ENCODE measurements around the gene EXOC4.
"Not testable (repeated sequence)": the region's sequence is repeated elsewhere in the genome, so short reads cannot be mapped to it uniquely, and the experiment has no call there.

Gene EXOC4

GRCh38 chr7:133887459-133887858 is 634.6 kb downstream of the EXOC4 start:
- H3K9ac ChIP-seq (ENCODE audit: low read length): no peak overlapping the region
- no peak overlapping the region for H3K56ac ChIP-seq (ENCODE audit: low read length)
- H3K4me2 ChIP-seq (ENCODE audit: low read length): no peak overlapping the region
- WGBS (ENCODE audit: extremely low coverage, insufficient coverage, low lambda C conversion rate): no CpG with 5 or more reads among the region's 2 CpGs
- H3K36me3 ChIP-seq (ENCODE audit: control insufficient read depth, insufficient read depth, low read length): no peaks in the 10 kb centered on the region
- no peak overlapping the region for H3K4me3 ChIP-seq (ENCODE audit: low read length)
- no peak overlapping the region for H2BK120ac ChIP-seq (ENCODE audit: low read depth, low read length)
- no peak overlapping the region for H3K23ac ChIP-seq (ENCODE audit: low read length)
- H3K27me3 ChIP-seq (ENCODE audit: insufficient read depth, low read length, poor library complexity): no peaks in the 10 kb centered on the region
- H3K4ac ChIP-seq (ENCODE audit: low read depth, low read length): no peak overlapping the region
- no peak overlapping the region for H4K5ac ChIP-seq (ENCODE audit: low read length)
- no peak overlapping the region for H2AK5ac ChIP-seq (ENCODE audit: low read length)
- H3K79me1 ChIP-seq (ENCODE audit: low read length): no peaks in the 10 kb centered on the region
- no peak overlapping the region for H4K8ac ChIP-seq (ENCODE audit: low read depth, low read length)
- H3K18ac ChIP-seq (ENCODE audit: low read length): no peak overlapping the region
- no peaks in the 10 kb centered on the region for H3K79me2 ChIP-seq (ENCODE audit: control insufficient read depth, insufficient read depth, low read length)
- H3K4me1 ChIP-seq (ENCODE audit: control insufficient read depth, low read depth, low read length): no peaks in the 10 kb centered on the region
- no peak for DNase-seq
- no peak overlapping the region for H2BK15ac ChIP-seq (replicated peaks; ENCODE audit: low read depth)
- no peak overlapping the region for H2BK5ac ChIP-seq (ENCODE audit: low read length)
- H3K27ac ChIP-seq (ENCODE audit: low read depth, low read length): no peak overlapping the region

- H4K8ac ChIP-seq (ENCODE audit: low read depth, low read length): no peak overlapping the region
- DNase-seq: no peak
- H3K27me3 ChIP-seq (ENCODE audit: insufficient read depth, low read length, poor library complexity): no peaks in the 10 kb centered on the region
- no peak overlapping the region for H2BK120ac ChIP-seq (ENCODE audit: low read depth, low read length)
- H3K56ac ChIP-seq (ENCODE audit: low read length): no peak overlapping the region
- no peaks in the 10 kb centered on the region for H3K36me3 ChIP-seq (ENCODE audit: control insufficient read depth, insufficient read depth, low read length)
- H3K79me2 ChIP-seq (ENCODE audit: control insufficient read depth, insufficient read depth, low read length): no peaks in the 10 kb centered on the region
- no peak overlapping the region for H3K27ac ChIP-seq (ENCODE audit: low read depth, low read length)
- H3K4me2 ChIP-seq (ENCODE audit: low read length): no peak overlapping the region
- H3K4ac ChIP-seq (ENCODE audit: low read depth, low read length): no peak overlapping the region
- H3K4me1 ChIP-seq (ENCODE audit: control insufficient read depth, low read depth, low read length): no peaks in the 10 kb centered on the region
- H3K18ac ChIP-seq (ENCODE audit: low read length): no peak overlapping the region
- no peak overlapping the region for H3K9ac ChIP-seq (ENCODE audit: low read length)
- H3K23ac ChIP-seq (ENCODE audit: low read length): no peak overlapping the region
- no peak overlapping the region for H2AK5ac ChIP-seq (ENCODE audit: low read length)
- H2BK15ac ChIP-seq (replicated peaks; ENCODE audit: low read depth): no peak overlapping the region
- H2BK5ac ChIP-seq (ENCODE audit: low read length): no peak overlapping the region
- H3K4me3 ChIP-seq (ENCODE audit: low read length): no peak overlapping the region
- H3K79me1 ChIP-seq (ENCODE audit: low read length): no peaks in the 10 kb centered on the region
- no CpG with 5 or more reads among the region's 7 CpGs for WGBS (ENCODE audit: extremely low coverage, insufficient coverage, low lambda C conversion rate)
- no peak overlapping the region for H4K5ac ChIP-seq (ENCODE audit: low read length)
Measured at GRCh38 chr7:133888061-133888930, 635.4 kb downstream of the EXOC4 start.

- Histone ChIP-seq H3K4me3 (ENCODE audit: low read length) (no peak overlapping the region), H4K5ac (ENCODE audit: low read length) (no peak overlapping the region), H2BK15ac (replicated peaks; ENCODE audit: low read depth) (no peak overlapping the region), H2BK120ac (ENCODE audit: low read depth, low read length) (no peak overlapping the region), H3K56ac (ENCODE audit: low read length) (no peak overlapping the region), H3K79me1 (ENCODE audit: low read length) (no peaks in the 10 kb centered on the region), H4K8ac (ENCODE audit: low read depth, low read length) (no peak overlapping the region), H3K18ac (ENCODE audit: low read length) (no peak overlapping the region), H3K4me1 (ENCODE audit: control insufficient read depth, low read depth, low read length) (peaks cover 9% of the 10 kb centered on the region), H2AK5ac (ENCODE audit: low read length) (no peak overlapping the region), H3K27ac (ENCODE audit: low read depth, low read length) (no peak overlapping the region), H3K79me2 (ENCODE audit: control insufficient read depth, insufficient read depth, low read length) (no peaks in the 10 kb centered on the region), H3K4ac (ENCODE audit: low read depth, low read length) (no peak overlapping the region), H3K4me2 (ENCODE audit: low read length) (no peak overlapping the region), H2BK5ac (ENCODE audit: low read length) (no peak overlapping the region), H3K23ac (ENCODE audit: low read length) (no peak overlapping the region), H3K36me3 (ENCODE audit: control insufficient read depth, insufficient read depth, low read length) (no peaks in the 10 kb centered on the region), H3K27me3 (ENCODE audit: insufficient read depth, low read length, poor library complexity) (no peaks in the 10 kb centered on the region), H3K9ac (ENCODE audit: low read length) (no peak overlapping the region)
- whole genome bisulfite sequencing (ENCODE audit: extremely low coverage, insufficient coverage, low lambda C conversion rate): no CpG with 5 or more reads among the region's 4 CpGs
- peak; percentile 1 for DNase-seq
Measured at GRCh38 chr7:133904776-133905175, 651.9 kb downstream of the EXOC4 start.

GRCh38 chr7:133906553-133906952 is 653.7 kb downstream of the EXOC4 start:
- not testable (repeated sequence) for H3K18ac ChIP-seq (ENCODE audit: low read length); H3K4ac ChIP-seq (ENCODE audit: low read depth, low read length); H3K9ac ChIP-seq (ENCODE audit: low read length); H3K4me1 ChIP-seq (ENCODE audit: control insufficient read depth, low read depth, low read length); H3K27me3 ChIP-seq (ENCODE audit: insufficient read depth, low read length, poor library complexity); H3K36me3 ChIP-seq (ENCODE audit: control insufficient read depth, insufficient read depth, low read length); H2BK120ac ChIP-seq (ENCODE audit: low read depth, low read length); H3K79me2 ChIP-seq (ENCODE audit: control insufficient read depth, insufficient read depth, low read length); H2BK15ac ChIP-seq (replicated peaks; ENCODE audit: low read depth); H3K4me3 ChIP-seq (ENCODE audit: low read length); H3K4me2 ChIP-seq (ENCODE audit: low read length); H2AK5ac ChIP-seq (ENCODE audit: low read length); H3K79me1 ChIP-seq (ENCODE audit: low read length); DNase-seq; H3K23ac ChIP-seq (ENCODE audit: low read length); H4K8ac ChIP-seq (ENCODE audit: low read depth, low read length); H2BK5ac ChIP-seq (ENCODE audit: low read length); H3K56ac ChIP-seq (ENCODE audit: low read length); H3K27ac ChIP-seq (ENCODE audit: low read depth, low read length); H4K5ac ChIP-seq (ENCODE audit: low read length)
- no CpG with 5 or more reads among the region's 18 CpGs for WGBS (ENCODE audit: extremely low coverage, insufficient coverage, low lambda C conversion rate)

GRCh38 chr7:133910761-133911160 is 657.9 kb downstream of the EXOC4 start:
- no CpG with 5 or more reads among the region's 4 CpGs for WGBS (ENCODE audit: extremely low coverage, insufficient coverage, low lambda C conversion rate)

GRCh38 chr7:133911724-133912123 is 658.8 kb downstream of the EXOC4 start:
- DNase-seq: no peak
- no peaks in the 10 kb centered on the region for H3K36me3 ChIP-seq (ENCODE audit: control insufficient read depth, insufficient read depth, low read length)
- H3K9ac ChIP-seq (ENCODE audit: low read length): no peak overlapping the region
- H3K4me3 ChIP-seq (ENCODE audit: low read length): no peak overlapping the region
- H3K27ac ChIP-seq (ENCODE audit: low read depth, low read length): no peak overlapping the region
- H3K4me1 ChIP-seq (ENCODE audit: control insufficient read depth, low read depth, low read length): no peaks in the 10 kb centered on the region
- H3K56ac ChIP-seq (ENCODE audit: low read length): no peak overlapping the region
- no CpG with 5 or more reads among the region's 2 CpGs for WGBS (ENCODE audit: extremely low coverage, insufficient coverage, low lambda C conversion rate)
- no peak overlapping the region for H3K23ac ChIP-seq (ENCODE audit: low read length)
- no peak overlapping the region for H3K18ac ChIP-seq (ENCODE audit: low read length)
- H3K79me1 ChIP-seq (ENCODE audit: low read length): no peaks in the 10 kb centered on the region
- no peak overlapping the region for H3K4me2 ChIP-seq (ENCODE audit: low read length)
- no peak overlapping the region for H2BK5ac ChIP-seq (ENCODE audit: low read length)
- H3K79me2 ChIP-seq (ENCODE audit: control insufficient read depth, insufficient read depth, low read length): no peaks in the 10 kb centered on the region
- H4K5ac ChIP-seq (ENCODE audit: low read length): no peak overlapping the region
- H3K4ac ChIP-seq (ENCODE audit: low read depth, low read length): no peak overlapping the region
- H3K27me3 ChIP-seq (ENCODE audit: insufficient read depth, low read length, poor library complexity): no peaks in the 10 kb centered on the region
- H4K8ac ChIP-seq (ENCODE audit: low read depth, low read length): no peak overlapping the region
- no peak overlapping the region for H2AK5ac ChIP-seq (ENCODE audit: low read length)
- H2BK15ac ChIP-seq (replicated peaks; ENCODE audit: low read depth): no peak overlapping the region
- H2BK120ac ChIP-seq (ENCODE audit: low read depth, low read length): no peak overlapping the region

More at GRCh38 chr7:133910761-133911160, 657.9 kb downstream of the EXOC4 start:
- no peak overlapping the region for H3K4me2 ChIP-seq (ENCODE audit: low read length)
- H2BK5ac ChIP-seq (ENCODE audit: low read length): no peak overlapping the region
- no peaks in the 10 kb centered on the region for H3K4me1 ChIP-seq (ENCODE audit: control insufficient read depth, low read depth, low read length)
- H3K9ac ChIP-seq (ENCODE audit: low read length): no peak overlapping the region
- no peaks in the 10 kb centered on the region for H3K27me3 ChIP-seq (ENCODE audit: insufficient read depth, low read length, poor library complexity)
- H3K79me2 ChIP-seq (ENCODE audit: control insufficient read depth, insufficient read depth, low read length): no peaks in the 10 kb centered on the region
- H3K27ac ChIP-seq (ENCODE audit: low read depth, low read length): no peak overlapping the region
- no peak overlapping the region for H2BK120ac ChIP-seq (ENCODE audit: low read depth, low read length)
- no peak overlapping the region for H4K8ac ChIP-seq (ENCODE audit: low read depth, low read length)
- no peak overlapping the region for H3K56ac ChIP-seq (ENCODE audit: low read length)
- H3K36me3 ChIP-seq (ENCODE audit: control insufficient read depth, insufficient read depth, low read length): no peaks in the 10 kb centered on the region
- H2BK15ac ChIP-seq (replicated peaks; ENCODE audit: low read depth): no peak overlapping the region
- no peak overlapping the region for H3K4ac ChIP-seq (ENCODE audit: low read depth, low read length)
- no peak overlapping the region for H3K4me3 ChIP-seq (ENCODE audit: low read length)
- H2AK5ac ChIP-seq (ENCODE audit: low read length): no peak overlapping the region
- no peak overlapping the region for H3K23ac ChIP-seq (ENCODE audit: low read length)
- no peak overlapping the region for H3K18ac ChIP-seq (ENCODE audit: low read length)
- DNase-seq: no peak
- no peaks in the 10 kb centered on the region for H3K79me1 ChIP-seq (ENCODE audit: low read length)
- H4K5ac ChIP-seq (ENCODE audit: low read length): no peak overlapping the region
